Natural killer cell (primary cell): ENCODE results near the gene RAC2. TPM values are rescaled to one million over a fixed set of nuclear protein-coding genes. Genes with fewer than 3 reads are reported as not detected.

Experiments used
- ATAC-seq, 3 donors: fragments of 150-1000 bp in 2 of 3; fragments of 200-7000 bp in 1 of 3; cut with Tn5 transposase; 1 replicate in 1 of 3; 2 replicates in 2 of 3; pipeline ENCODE4 v1.10.0; 2021; ENCODE audit warnings: mild to moderate bottlenecking in 2 of 3, moderate library complexity in 2 of 3
- DNase-seq, 2 donors: peaks; one replicate each; pipeline versions ENCODE4 v3.0.0 to v3.0.0-alpha.2; 2013 to 2021; ENCODE audit warnings: mixed read lengths in 1 of 2
- H3K27ac ChIP-seq: one replicate; pipeline ENCODE4 v1.5.1; 2013; ENCODE audit warnings: mild to moderate bottlenecking, low read length
- H3K27me3 ChIP-seq: one replicate; pipeline ENCODE4 v1.6.1; 2013; ENCODE audit warnings: low read length; ENCODE audit not compliant: control insufficient read depth, insufficient read depth
- H3K36me3 ChIP-seq: one replicate; pipeline ENCODE4 v1.6.1; 2013; ENCODE audit warnings: low read length; ENCODE audit not compliant: control insufficient read depth, insufficient read depth
- H3K4me1 ChIP-seq: one replicate; pipeline ENCODE4 v1.6.1; 2013; ENCODE audit warnings: low read length; ENCODE audit not compliant: control insufficient read depth, insufficient read depth
- H3K4me3 ChIP-seq: one replicate; pipeline ENCODE4 v1.5.1; 2013; ENCODE audit warnings: low read length
- H3K9me3 ChIP-seq: one replicate; pipeline ENCODE4 v1.6.1; 2013; ENCODE audit warnings: low read length; ENCODE audit not compliant: control insufficient read depth, insufficient read depth
- H3K27ac Mint-ChIP-seq, 2 donors: one replicate each; pipeline ENCODE4 v1.8.0; 2022; ENCODE audit warnings: mild to moderate bottlenecking in 2 of 2, mixed read lengths in 2 of 2, moderate library complexity in 1 of 2
- H3K27me3 Mint-ChIP-seq, 2 donors: one replicate each; pipeline ENCODE4 v1.8.0; 2022; ENCODE audit warnings: low read depth in 2 of 2, mixed read lengths in 2 of 2
- H3K36me3 Mint-ChIP-seq: one replicate; pipeline ENCODE4 v1.8.0; 2022; ENCODE audit warnings: mixed read lengths
- H3K4me1 Mint-ChIP-seq, 2 donors: one replicate each; pipeline ENCODE4 v1.8.0; 2022; ENCODE audit warnings: mixed read lengths in 2 of 2
- H3K4me3 Mint-ChIP-seq: one replicate; pipeline ENCODE4 v1.8.0; 2022; ENCODE audit warnings: mild to moderate bottlenecking, moderate library complexity, mixed read lengths
- H3K9me3 Mint-ChIP-seq, 2 donors: one replicate each; pipeline ENCODE4 v1.8.0; 2022; ENCODE audit warnings: mixed read lengths in 2 of 2
- WGBS: methylation state at CpG from one replicate; pipeline ENCODE4 v1.1.7; 2013; ENCODE audit warnings: missing lambda C conversion rate; ENCODE audit not compliant: insufficient coverage; 5-methylcytosine and 5-hydroxymethylcytosine counted together
- intact Hi-C: fragments of 100-400 bp; cut with micrococcal nuclease; formaldehyde crosslinking; loops from one replicate; pipeline ENCODE4 v1.14.2; 2022
- total RNA-seq, 4 donors: library from RNA; stranded (reverse); fragments of 120-200 nt in 1 of 4; gene quantifications; one replicate each; pipeline versions ENCODE4 v1.2.3 to v1.2.4, GENCODE V29; 2013 to 2022
- TF ChIP-seq, protein P1 (sequence below): fragments of 200-600 bp; IDR thresholded peaks from one replicate; pipeline ENCODE4 v1.8.0; 2022; ENCODE audit warnings: antibody characterized with exemption

RAC2 gene
- total RNA-seq, 3 donors from 2014 or later (not counting 1 experiment from before 2014, with no cell fraction given) = 647 to 744 (median 741) TPM

DNA sequence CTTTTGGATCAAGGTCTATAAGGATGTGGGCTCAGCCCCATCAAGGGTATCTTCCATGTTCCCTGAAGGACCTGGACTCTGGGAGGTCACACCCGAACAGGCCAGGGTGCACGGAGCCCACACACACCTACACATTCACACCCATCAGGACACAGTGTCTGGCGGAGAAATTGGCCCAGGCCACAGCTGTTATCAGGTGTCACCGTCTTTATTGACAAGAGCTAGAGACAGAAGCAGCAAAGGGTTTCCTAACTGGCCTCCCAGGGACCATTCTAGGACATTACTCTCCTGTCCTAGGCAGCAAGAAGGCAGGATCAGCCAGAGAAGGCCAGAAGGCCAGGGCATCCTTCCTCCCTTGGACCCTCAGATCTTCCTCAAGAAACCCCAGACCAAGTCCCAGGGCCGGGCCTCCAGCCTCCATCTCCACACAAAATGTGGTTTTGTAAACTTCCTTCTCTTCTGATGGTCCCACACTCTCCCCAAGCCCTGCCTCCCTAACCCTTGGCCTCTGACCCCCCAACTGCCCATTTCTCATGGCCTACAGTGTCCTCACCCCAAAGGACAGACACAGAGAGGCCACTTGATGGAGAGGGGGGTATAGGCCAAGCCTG is 39.9 kb downstream of the RAC2 start:
- Mint-ChIP-seq H3K4me3 (no peak overlapping the region), H3K9me3 (no peaks in the 10 kb centered on the region), H3K4me1 (peaks cover 6 to 13% of the 10 kb centered on the region in 2 donors), H3K36me3 (no peaks in the 10 kb centered on the region), H3K27ac (no peak overlapping the region), H3K27me3 (no peaks in the 10 kb centered on the region)
- H3K27ac ChIP-seq = no peak overlapping the region
- H3K36me3 ChIP-seq = no peaks in the 10 kb centered on the region
- no peak overlapping the region for H3K4me3 ChIP-seq
- no peaks in the 10 kb centered on the region for H3K27me3 ChIP-seq
- ATAC-seq (no peak), DNase-seq (no peak)
- TF ChIP-seq, protein P1, sequence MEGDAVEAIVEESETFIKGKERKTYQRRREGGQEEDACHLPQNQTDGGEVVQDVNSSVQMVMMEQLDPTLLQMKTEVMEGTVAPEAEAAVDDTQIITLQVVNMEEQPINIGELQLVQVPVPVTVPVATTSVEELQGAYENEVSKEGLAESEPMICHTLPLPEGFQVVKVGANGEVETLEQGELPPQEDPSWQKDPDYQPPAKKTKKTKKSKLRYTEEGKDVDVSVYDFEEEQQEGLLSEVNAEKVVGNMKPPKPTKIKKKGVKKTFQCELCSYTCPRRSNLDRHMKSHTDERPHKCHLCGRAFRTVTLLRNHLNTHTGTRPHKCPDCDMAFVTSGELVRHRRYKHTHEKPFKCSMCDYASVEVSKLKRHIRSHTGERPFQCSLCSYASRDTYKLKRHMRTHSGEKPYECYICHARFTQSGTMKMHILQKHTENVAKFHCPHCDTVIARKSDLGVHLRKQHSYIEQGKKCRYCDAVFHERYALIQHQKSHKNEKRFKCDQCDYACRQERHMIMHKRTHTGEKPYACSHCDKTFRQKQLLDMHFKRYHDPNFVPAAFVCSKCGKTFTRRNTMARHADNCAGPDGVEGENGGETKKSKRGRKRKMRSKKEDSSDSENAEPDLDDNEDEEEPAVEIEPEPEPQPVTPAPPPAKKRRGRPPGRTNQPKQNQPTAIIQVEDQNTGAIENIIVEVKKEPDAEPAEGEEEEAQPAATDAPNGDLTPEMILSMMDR = no peak
- intact Hi-C loops = no loop called here
- H3K9me3 ChIP-seq = no peaks in the 10 kb centered on the region
- peaks cover 7% of the 10 kb centered on the region for H3K4me1 ChIP-seq
- WGBS = 91% methylated on average over 5 of the region's 5 CpGs

DNA sequence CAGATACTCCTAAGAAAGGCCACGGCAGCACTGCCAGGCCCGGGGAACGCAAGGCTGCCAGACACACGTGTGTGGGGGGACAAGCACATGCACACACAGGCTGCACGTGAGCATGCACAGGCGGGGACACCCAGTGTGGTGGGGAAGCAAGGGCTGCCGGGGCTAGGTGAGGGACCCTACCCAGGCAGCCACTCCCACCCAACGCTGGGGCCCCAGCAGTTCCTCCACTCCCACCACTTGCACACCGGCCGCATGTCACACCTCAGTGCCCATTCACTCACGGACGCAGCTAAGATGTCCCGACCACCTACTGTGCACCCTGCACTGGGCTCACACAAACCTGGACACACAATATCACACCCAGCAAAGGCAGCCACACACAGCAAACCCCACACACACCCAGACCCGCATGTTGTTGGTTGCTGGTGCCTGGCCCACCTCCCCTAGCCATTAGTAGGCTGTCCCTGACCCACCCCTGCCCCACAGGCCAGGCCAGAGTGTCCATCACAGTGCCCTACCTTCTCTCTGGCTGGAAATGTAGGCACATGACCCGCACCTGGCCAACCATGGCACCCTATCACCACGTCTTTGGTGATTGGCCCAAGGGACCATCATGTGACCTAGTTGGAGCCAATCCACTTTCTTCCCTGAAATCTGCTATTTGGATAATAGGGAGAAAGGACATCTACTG is 40.6 kb downstream of the RAC2 start:
- Histone ChIP-seq H3K4me1 (peaks cover 12% of the 10 kb centered on the region), H3K9me3 (no peaks in the 10 kb centered on the region), H3K27me3 (no peaks in the 10 kb centered on the region), H3K27ac (no peak overlapping the region), H3K36me3 (no peaks in the 10 kb centered on the region), H3K4me3 (no peak overlapping the region)
- ATAC-seq = no peak
- intact Hi-C loops = no loop called here
- no peak overlapping the region for H3K27ac Mint-ChIP-seq
- H3K27me3 Mint-ChIP-seq = no peaks in the 10 kb centered on the region
- WGBS = 90% methylated on average over 16 of the region's 16 CpGs
- H3K4me3 Mint-ChIP-seq = no peak overlapping the region
- H3K4me1 Mint-ChIP-seq = peaks cover 7 to 16% of the 10 kb centered on the region in 2 donors
- H3K36me3 Mint-ChIP-seq = no peaks in the 10 kb centered on the region
- TF ChIP-seq, protein P1 = no peak
- H3K9me3 Mint-ChIP-seq = no peaks in the 10 kb centered on the region
- no peak for DNase-seq

DNA sequence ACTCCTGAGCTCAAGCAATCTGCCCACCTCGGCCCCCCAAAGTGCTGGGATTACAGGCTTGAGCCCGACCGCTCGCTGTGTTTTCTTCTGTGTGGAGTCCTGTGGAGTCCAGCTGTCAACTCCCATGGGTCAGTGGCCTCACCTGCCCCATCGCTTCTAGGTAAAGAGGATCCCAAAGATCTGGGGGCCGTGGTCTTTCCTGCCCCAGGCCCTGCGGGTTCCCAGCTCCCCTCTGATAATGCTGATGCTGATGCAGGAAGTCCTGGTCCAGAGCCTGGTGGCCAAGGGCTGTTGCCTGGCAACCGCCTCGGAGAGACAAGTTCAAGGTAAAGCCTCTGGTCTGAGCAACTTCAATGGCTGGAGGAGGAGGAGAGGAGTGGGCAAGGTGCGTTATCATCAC is 41.4 kb downstream of the RAC2 start:
- intact Hi-C loops = no loop called here
- Histone ChIP-seq H3K36me3 (no peaks in the 10 kb centered on the region), H3K27me3 (no peaks in the 10 kb centered on the region), H3K4me3 (no peak overlapping the region), H3K9me3 (no peaks in the 10 kb centered on the region), H3K4me1 (peaks cover 20% of the 10 kb centered on the region), H3K27ac (no peak overlapping the region)
- Mint-ChIP-seq H3K4me3 (no peak overlapping the region), H3K27me3 (no peaks in the 10 kb centered on the region), H3K36me3 (no peaks in the 10 kb centered on the region), H3K4me1 (peaks cover 14 to 23% of the 10 kb centered on the region in 2 donors), H3K27ac (no peak overlapping the region), H3K9me3 (no peaks in the 10 kb centered on the region)
- ATAC-seq (no peak), DNase-seq (no peak)
- WGBS = 81% methylated on average over 9 of the region's 10 CpGs
- TF ChIP-seq, protein P1 = no peak
